Stimulated activated CD4-positive, alpha-beta T cell treated with anti-CD3 and anti-CD28 coated beads, Interleukin-2, amount 100 ng/mL, for 24 hours (primary cell): ENCODE results near the gene KCNH2.
A peak's percentile ranks its signal among the peaks of the same experiment; 100 is the strongest.
"Not testable (repeated sequence)": the region's sequence is repeated elsewhere in the genome, so short reads cannot be mapped to it uniquely, and the experiment has no call there.

Experiments
- DNase-seq, 2 donors: peaks; one replicate each; pipeline ENCODE4 v3.0.0-alpha.2; 2020

The KCNH2 gene

GRCh38 chr7:150931199-150931869 is 46.8 kb downstream of the KCNH2 start:
- no peak for DNase-seq

- no peak for DNase-seq
Measured at GRCh38 chr7:150928541-150928940, 49.6 kb downstream of the KCNH2 start.

- DNase-seq: no peak
Measured at GRCh38 chr7:150927956-150928344, 50.2 kb downstream of the KCNH2 start.

- no peak for DNase-seq
Measured at GRCh38 chr7:150927157-150927955, 50.8 kb downstream of the KCNH2 start.

GRCh38 chr7:150926066-150926465 is 52.1 kb downstream of the KCNH2 start:
- DNase-seq: no peak

GRCh38 chr7:150924369-150924781 is 53.7 kb downstream of the KCNH2 start:
- no peak for DNase-seq

- no peak for DNase-seq
Measured at GRCh38 chr7:150923802-150924201, 54.3 kb downstream of the KCNH2 start.

- DNase-seq: no peak
Measured at GRCh38 chr7:150923196-150923595, 54.9 kb downstream of the KCNH2 start.

GRCh38 chr7:150919160-150919559 is 59.0 kb downstream of the KCNH2 start:
- no peak for DNase-seq

- no peak for DNase-seq
Measured at GRCh38 chr7:150918378-150918777, 59.7 kb downstream of the KCNH2 start.

GRCh38 chr7:150917969-150918368 is 60.2 kb downstream of the KCNH2 start:
- DNase-seq: no peak

GRCh38 chr7:150916670-150917069 is 61.5 kb downstream of the KCNH2 start:
- DNase-seq: no peak

- no peak for DNase-seq
Measured at GRCh38 chr7:150914966-150915365, 63.2 kb downstream of the KCNH2 start.

GRCh38 chr7:150914196-150914595 is 63.9 kb downstream of the KCNH2 start:
- DNase-seq: no peak

- no peak for DNase-seq
Measured at GRCh38 chr7:150912427-150912826, 65.7 kb downstream of the KCNH2 start.

GRCh38 chr7:150911590-150912267 is 66.4 kb downstream of the KCNH2 start:
- DNase-seq: no peak

- no peak for DNase-seq
Measured at GRCh38 chr7:150910996-150911422, 67.1 kb downstream of the KCNH2 start.

GRCh38 chr7:150910305-150910995 is 67.7 kb downstream of the KCNH2 start:
- DNase-seq: not testable (repeated sequence)

GRCh38 chr7:150909200-150909995 is 68.7 kb downstream of the KCNH2 start:
- peak in 1 of 2 donors; percentile 29 for DNase-seq

- no peak for DNase-seq
Measured at GRCh38 chr7:150908173-150908572, 69.9 kb downstream of the KCNH2 start.

- no peak for DNase-seq
Measured at GRCh38 chr7:150904011-150904909, 73.9 kb downstream of the KCNH2 start.
